ENCODE measurements around the gene MEF2C.

The MEF2C gene

GRCh38 chr5:88826646-88827585 is 56.1 kb downstream of the MEF2C start:
- DNase-seq: no peak

- DNase-seq: no peak
These were observed 57.2 kb downstream of the MEF2C start for GRCh38 chr5:88825584-88826315.

- no peak for DNase-seq
These were observed 57.9 kb downstream of the MEF2C start for GRCh38 chr5:88824892-88825583.

- DNase-seq: no peak
These were observed 58.8 kb downstream of the MEF2C start for GRCh38 chr5:88824141-88824540.

GRCh38 chr5:88823201-88823600 is 59.8 kb downstream of the MEF2C start:
- no peak for DNase-seq

- DNase-seq: no peak
These were observed 61.8 kb downstream of the MEF2C start for GRCh38 chr5:88821161-88821560.

- no peak for DNase-seq
These were observed 62.4 kb downstream of the MEF2C start for GRCh38 chr5:88820581-88820980.

- no peak for DNase-seq
These were observed 63.5 kb downstream of the MEF2C start for GRCh38 chr5:88819301-88819999.

- no peak for DNase-seq
These were observed 64.7 kb downstream of the MEF2C start for GRCh38 chr5:88818296-88818695.

GRCh38 chr5:88816195-88816594 is 66.8 kb downstream of the MEF2C start:
- DNase-seq: no peak

- DNase-seq: no peak
These were observed 67.8 kb downstream of the MEF2C start for GRCh38 chr5:88815050-88815789.

GRCh38 chr5:88813805-88814575 is 69.0 kb downstream of the MEF2C start:
- no peak for DNase-seq

- DNase-seq: no peak
These were observed 69.7 kb downstream of the MEF2C start for GRCh38 chr5:88813244-88813643.

GRCh38 chr5:88808153-88808552 is 74.8 kb downstream of the MEF2C start:
- DNase-seq: no peak

GRCh38 chr5:88807327-88807726 is 75.7 kb downstream of the MEF2C start:
- no peak for DNase-seq

GRCh38 chr5:88806338-88806737 is 76.6 kb downstream of the MEF2C start:
- no peak for DNase-seq

- no peak for DNase-seq
These were observed 77.7 kb downstream of the MEF2C start for GRCh38 chr5:88805151-88805784.

GRCh38 chr5:88804444-88804843 is 78.5 kb downstream of the MEF2C start:
- no peak for DNase-seq

- no peak for DNase-seq
These were observed 79.7 kb downstream of the MEF2C start for GRCh38 chr5:88803309-88803708.

- no peak for DNase-seq
These were observed 82.9 kb downstream of the MEF2C start for GRCh38 chr5:88799938-88800535.

Data from NCI-H1092 treated with DMSO at 0.1 percent for 48 hours (cell line).